ENCODE results near the gene USP6. TPM values are rescaled to one million over a fixed set of nuclear protein-coding genes. Genes with fewer than 3 reads are reported as not detected.

USP6 gene
- total RNA-seq, 1 experiment from 2014 or later = 0.11 TPM

GRCh38 chr17:5198472-5198871 lies 82.6 kb downstream of the USP6 start:
- H3K4me3 ChIP-seq = no peak overlapping the region

GRCh38 chr17:5200360-5200759 lies 84.5 kb downstream of the USP6 start:
- POLR2A ChIA-PET (ENCODE audit: unreplicated experiment) = no interaction called here
- H3K9me3 ChIP-seq (ENCODE audit: insufficient read depth, low read depth) = no peaks in the 10 kb centered on the region
- no peaks in the 10 kb centered on the region for H3K36me3 ChIP-seq (ENCODE audit: low read depth)
- DNase-seq = no peak
- peaks cover 8% of the 10 kb centered on the region for H3K4me1 ChIP-seq (replicated peaks; ENCODE audit: insufficient read depth)
- CTCF ChIA-PET = no interaction called here
- H3K4me3 ChIP-seq = no peak overlapping the region
- H3F3A ChIP-seq (ENCODE audit: insufficient read depth, low read depth) = peaks cover 4% of the 10 kb centered on the region; the same call in 1 of the 2 replicates
- H2AFZ ChIP-seq = no peak overlapping the region
- no peaks in the 10 kb centered on the region for H3K27me3 ChIP-seq (ENCODE audit: insufficient read depth, low read depth)
- H3K9me2 ChIP-seq (ENCODE audit: insufficient read depth) = no peaks in the 10 kb centered on the region
- H3K79me2 ChIP-seq (ENCODE audit: low read depth) = no peaks in the 10 kb centered on the region
- no peak overlapping the region for H3K27ac ChIP-seq
- no peak overlapping the region for H3K4me2 ChIP-seq
- no peaks in the 10 kb centered on the region for H4K20me1 ChIP-seq (ENCODE audit: insufficient read depth)
- no peak for TF ChIP-seq CTCF (conservative IDR thresholded peaks at IDR 0.05)
- no peak for TF ChIP-seq EZH2 (IDR thresholded peaks at IDR 0.05; ENCODE audit: low read depth)
- no TSS peak for BruUV-seq (replicated peaks)
- intact Hi-C loops (cut with micrococcal nuclease; ENCODE audit: unreplicated experiment) = no loop called here

More at GRCh38 chr17:5198472-5198871, 82.6 kb downstream of the USP6 start:
- no TSS peak for BruUV-seq (replicated peaks)
- no peak for TF ChIP-seq CTCF (conservative IDR thresholded peaks at IDR 0.05)
- TF ChIP-seq EZH2 (IDR thresholded peaks at IDR 0.05; ENCODE audit: low read depth) = no peak
- H3K4me2 ChIP-seq = no peak overlapping the region
- no peak overlapping the region for H3K27ac ChIP-seq
- H3K79me2 ChIP-seq (ENCODE audit: low read depth) = no peaks in the 10 kb centered on the region
- no peaks in the 10 kb centered on the region for H3K9me2 ChIP-seq (ENCODE audit: insufficient read depth)
- intact Hi-C loops (cut with micrococcal nuclease; ENCODE audit: unreplicated experiment) = no loop called here
- H3K9me3 ChIP-seq (ENCODE audit: insufficient read depth, low read depth) = no peaks in the 10 kb centered on the region
- ChIA-PET POLR2A (ENCODE audit: unreplicated experiment) (no interaction called here), CTCF (no interaction called here)
- no peaks in the 10 kb centered on the region; the same call in 1 of the 2 replicates for H3F3A ChIP-seq (ENCODE audit: insufficient read depth, low read depth)
- no peaks in the 10 kb centered on the region for H4K20me1 ChIP-seq (ENCODE audit: insufficient read depth)
- no peak for DNase-seq
- H3K36me3 ChIP-seq (ENCODE audit: low read depth) = no peaks in the 10 kb centered on the region
- peaks cover 1% of the 10 kb centered on the region; the same call in 1 of the 2 replicates for H3K4me1 ChIP-seq (replicated peaks; ENCODE audit: insufficient read depth)
- H2AFZ ChIP-seq = no peak overlapping the region
- H3K27me3 ChIP-seq (ENCODE audit: insufficient read depth, low read depth) = no peaks in the 10 kb centered on the region

GRCh38 chr17:5201011-5201410 lies 85.2 kb downstream of the USP6 start:
- DNase-seq = no peak
- Histone ChIP-seq H3K27ac (no peak overlapping the region), H3K36me3 (ENCODE audit: low read depth) (no peaks in the 10 kb centered on the region), H3K4me2 (no peak overlapping the region), H3K9me2 (ENCODE audit: insufficient read depth) (no peaks in the 10 kb centered on the region), H4K20me1 (ENCODE audit: insufficient read depth) (no peaks in the 10 kb centered on the region), H3K4me3 (no peak overlapping the region), H3K27me3 (ENCODE audit: insufficient read depth, low read depth) (no peaks in the 10 kb centered on the region), H3F3A (ENCODE audit: insufficient read depth, low read depth) (peaks cover 4% of the 10 kb centered on the region; the same call in 1 of the 2 replicates), H2AFZ (no peak overlapping the region), H3K79me2 (ENCODE audit: low read depth) (no peaks in the 10 kb centered on the region), H3K4me1 (replicated peaks; ENCODE audit: insufficient read depth) (peaks cover 8% of the 10 kb centered on the region), H3K9me3 (ENCODE audit: insufficient read depth, low read depth) (no peaks in the 10 kb centered on the region)
- ChIA-PET CTCF (no interaction called here), POLR2A (ENCODE audit: unreplicated experiment) (no interaction called here)
- no peak for TF ChIP-seq EZH2 (IDR thresholded peaks at IDR 0.05; ENCODE audit: low read depth)
- TF ChIP-seq CTCF (conservative IDR thresholded peaks at IDR 0.05) = no peak
- intact Hi-C loops (cut with micrococcal nuclease; ENCODE audit: unreplicated experiment) = no loop called here
- no TSS peak for BruUV-seq (replicated peaks)
